ENCODE results near the gene GRAP2.
A peak's percentile ranks its signal among the peaks of the same experiment; 100 is the strongest.
"Not testable (repeated sequence)": the region's sequence is repeated elsewhere in the genome, so short reads cannot be mapped to it uniquely, and the experiment has no call there.

GRAP2 gene

GRCh38 chr22:39967996-39968972, 67.4 kb downstream of the GRAP2 start:
- no peak for DNase-seq (ENCODE audit: low read depth)

DNA sequence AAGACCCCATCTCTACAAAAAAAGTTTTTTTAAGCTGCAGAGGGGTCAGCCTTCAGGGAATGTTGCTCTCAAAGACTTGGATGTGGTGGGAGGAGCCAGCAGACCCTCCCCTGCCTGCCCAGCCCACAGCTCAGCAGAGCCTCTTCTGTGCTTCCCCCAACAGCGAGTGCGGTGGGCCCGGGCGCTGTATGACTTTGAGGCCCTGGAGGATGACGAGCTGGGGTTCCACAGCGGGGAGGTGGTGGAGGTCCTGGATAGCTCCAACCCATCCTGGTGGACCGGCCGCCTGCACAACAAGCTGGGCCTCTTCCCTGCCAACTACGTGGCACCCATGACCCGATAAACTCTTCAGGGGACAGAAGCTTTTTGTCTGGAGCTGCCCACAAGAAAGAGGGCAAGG, 69.9 kb downstream of the GRAP2 start:
- DNase-seq (ENCODE audit: low read depth), result no peak

DNA sequence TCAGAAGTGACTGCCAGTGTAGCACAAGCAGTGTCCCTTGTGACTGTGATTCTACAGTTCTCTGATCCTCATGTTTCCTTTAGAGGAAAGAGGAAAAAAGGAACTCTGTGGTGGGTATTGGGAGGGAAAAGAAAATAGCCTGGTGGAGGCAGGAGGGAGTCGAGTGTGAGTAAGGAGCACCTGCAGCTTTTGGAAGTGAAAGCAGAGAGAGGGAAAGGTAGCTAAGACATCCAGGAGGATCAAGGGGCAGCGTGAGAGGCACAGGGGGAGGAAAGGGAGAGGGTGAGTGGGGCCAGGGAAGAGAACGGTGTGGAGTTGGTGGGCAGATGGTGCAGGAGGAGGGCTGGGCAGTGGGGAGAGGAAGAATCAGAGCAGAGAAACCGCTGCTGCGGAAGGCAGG, 71.8 kb downstream of the GRAP2 start:
- DNase-seq (ENCODE audit: low read depth), result no peak

- no peak for DNase-seq (ENCODE audit: low read depth)
These were observed 72.8 kb downstream of the GRAP2 start for GRCh38 chr22:39973656-39974055.

- DNase-seq (ENCODE audit: low read depth), result no peak
These were observed 73.2 kb downstream of the GRAP2 start for GRCh38 chr22:39974065-39974464.

DNA sequence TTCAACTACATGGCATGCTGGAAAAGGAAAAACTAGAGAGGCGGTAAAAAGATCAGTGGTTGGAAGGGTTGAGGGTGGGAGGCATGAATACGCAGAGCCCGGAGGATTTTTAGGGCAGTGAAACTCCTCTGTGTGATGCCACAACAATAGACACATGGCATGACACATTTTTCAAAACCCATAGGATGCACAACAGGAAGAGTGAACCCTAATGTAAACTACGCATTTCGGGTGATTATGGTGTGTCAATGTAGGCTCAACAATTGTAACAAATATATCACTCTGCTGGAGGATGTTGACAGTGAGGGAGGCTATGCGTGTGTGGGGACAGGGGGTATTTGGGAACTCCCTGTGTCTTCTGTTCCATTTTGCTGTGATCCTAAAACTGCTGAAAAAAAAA, 78.2 kb downstream of the GRAP2 start:
- DNase-seq (ENCODE audit: low read depth), result no peak

DNA sequence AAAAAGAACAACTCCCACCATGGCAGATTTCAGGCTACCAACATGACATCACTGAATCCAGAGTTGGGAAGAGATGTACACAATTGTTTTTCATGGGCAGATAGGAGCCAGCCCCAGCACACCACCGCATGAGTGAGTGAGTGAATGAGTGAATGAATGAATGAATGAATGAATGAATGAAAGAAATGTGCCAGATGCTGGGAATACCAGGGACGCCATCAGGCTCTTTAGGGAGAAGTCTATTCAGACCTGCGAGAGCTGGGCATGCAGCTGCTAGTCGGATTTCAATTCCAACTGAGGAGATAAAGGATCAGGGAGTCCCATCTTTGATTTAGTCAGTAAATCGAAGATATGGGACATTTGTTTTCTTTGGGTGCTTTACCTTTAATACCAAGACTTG, 78.6 kb downstream of the GRAP2 start:
- DNase-seq (ENCODE audit: low read depth), result no peak

- no peak for DNase-seq (ENCODE audit: low read depth)
These were observed 79.7 kb downstream of the GRAP2 start for GRCh38 chr22:39980596-39980995.

GRCh38 chr22:39983346-39983745, 82.5 kb downstream of the GRAP2 start:
- DNase-seq (ENCODE audit: low read depth), result no peak

DNA sequence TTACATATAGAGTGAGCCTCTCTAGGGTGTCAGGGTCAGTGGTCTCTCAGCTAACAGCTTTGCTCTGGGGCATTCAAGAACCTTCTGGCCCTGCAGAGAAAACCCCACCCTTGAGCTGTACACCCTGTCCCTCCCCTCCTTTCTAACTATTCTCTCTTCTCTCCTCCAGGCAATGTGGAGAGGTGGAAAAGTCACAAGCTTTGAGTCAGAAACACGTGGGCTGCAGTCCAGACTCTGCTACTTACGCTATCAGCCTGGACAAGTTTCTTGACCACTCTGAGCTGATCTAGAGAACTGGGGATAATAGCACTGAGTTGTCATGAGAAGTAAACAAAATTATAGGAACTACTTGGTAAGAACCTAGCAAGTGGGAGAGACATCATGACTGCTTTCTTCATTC, 83.1 kb downstream of the GRAP2 start:
- DNase-seq (ENCODE audit: low read depth), result no peak

GRCh38 chr22:39984746-39985145, 83.9 kb downstream of the GRAP2 start:
- no peak for DNase-seq (ENCODE audit: low read depth)

- DNase-seq (ENCODE audit: low read depth), result no peak
These were observed 84.6 kb downstream of the GRAP2 start for GRCh38 chr22:39985383-39986035.

- no peak for DNase-seq (ENCODE audit: low read depth)
These were observed 87.7 kb downstream of the GRAP2 start for GRCh38 chr22:39988386-39989114.

- DNase-seq (ENCODE audit: low read depth), result no peak
These were observed 88.7 kb downstream of the GRAP2 start for GRCh38 chr22:39989633-39990032.

GRCh38 chr22:39990686-39991085, 89.8 kb downstream of the GRAP2 start:
- DNase-seq (ENCODE audit: low read depth), result no peak

GRCh38 chr22:39991159-39991860, 90.4 kb downstream of the GRAP2 start:
- no peak for DNase-seq (ENCODE audit: low read depth)

- DNase-seq (ENCODE audit: low read depth), result no peak
These were observed 91.4 kb downstream of the GRAP2 start for GRCh38 chr22:39992088-39992826.

DNA sequence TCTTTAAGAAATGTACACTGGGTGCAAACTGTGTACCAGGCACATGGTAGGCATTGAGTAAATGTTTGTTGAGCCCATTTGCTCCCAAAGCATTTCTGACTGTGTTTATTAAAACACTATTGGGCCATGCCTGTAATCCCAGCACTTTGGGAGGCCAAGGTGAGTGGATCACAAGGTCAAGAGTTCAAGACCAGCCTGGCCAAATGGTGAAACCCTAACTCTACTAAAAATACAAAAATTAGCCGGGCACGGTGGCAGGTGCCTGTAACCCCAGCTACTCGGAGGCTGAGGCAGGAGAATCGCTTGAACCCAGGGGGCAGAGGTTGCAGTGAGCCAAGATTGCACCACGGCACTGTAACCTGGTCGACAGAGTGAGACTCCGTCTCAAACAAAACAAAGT, 92.0 kb downstream of the GRAP2 start:
- not testable (repeated sequence) for DNase-seq (ENCODE audit: low read depth)

GRCh38 chr22:39994041-39994565, 93.2 kb downstream of the GRAP2 start:
- peak; percentile 18 for DNase-seq (ENCODE audit: low read depth)

GRCh38 chr22:39994566-39995392, 93.9 kb downstream of the GRAP2 start, which contains the start of gene FAM83F:
Gene FAM83F, plus strand, starts transcription at chr22:39994954. Its CDS starts 89 bp downstream, at chr22:39995043.
- peak; percentile 22 for DNase-seq (ENCODE audit: low read depth)

Measured in stimulated activated CD8-positive, alpha-beta memory T cell treated with anti-CD3 and anti-CD28 coated beads, Interleukin-4, amount 100 ng/mL, for 24 hours (primary cell).